Measurements from ENCODE around the gene NSG1. TPM values are rescaled to one million over a fixed set of nuclear protein-coding genes. Genes with fewer than 3 reads are reported as not detected.
"Not testable (repeated sequence)": the region's sequence is repeated elsewhere in the genome, so short reads cannot be mapped to it uniquely, and the experiment has no call there.

Gene NSG1
- total and polyA plus RNA-seq, 2 donors: 2.6 to 7.6 TPM

DNA sequence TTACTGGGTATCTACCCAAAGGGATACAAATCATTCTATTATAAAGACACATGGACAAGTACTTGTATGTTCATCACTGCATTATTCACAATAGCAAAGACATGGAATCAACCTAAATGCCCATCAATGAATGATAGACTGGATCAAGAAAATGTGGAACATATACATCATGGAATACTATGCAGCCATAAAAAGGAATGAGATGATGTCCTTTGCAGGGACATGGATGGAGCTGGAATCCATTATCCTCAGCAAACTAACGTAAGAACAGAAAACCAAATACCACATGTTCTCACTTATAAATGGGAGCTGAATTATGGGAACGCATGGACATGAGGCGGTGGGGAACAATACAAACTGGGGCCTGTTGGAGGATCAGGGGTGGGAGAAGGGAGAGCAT is 78.3 kb downstream of the NSG1 start:
- not testable (repeated sequence) for DNase-seq (ENCODE audit: low read depth in 6 of 9, low spot score in 9 of 9); H3K4me3 ChIP-seq (ENCODE audit: low read length in 2 of 2); H3K27ac ChIP-seq (ENCODE audit: low read depth in 1 of 2, low read length in 1 of 2); H3K27me3 ChIP-seq (ENCODE audit: control insufficient read depth in 2 of 2, insufficient read depth in 1 of 2, low read length in 1 of 2); H3K9me3 ChIP-seq (ENCODE audit: control insufficient read depth in 2 of 2, insufficient read depth in 1 of 2, low read length in 1 of 2)
- Histone ChIP-seq H3K36me3 (ENCODE audit: control insufficient read depth in 2 of 2, insufficient read depth in 2 of 2, low read length in 1 of 2) (peaks cover 28 to 30% of the 10 kb centered on the region in 2 donors), H3K4me1 (ENCODE audit: control insufficient read depth in 2 of 2, insufficient read depth in 2 of 2, low read length in 2 of 2) (peaks cover 8 to 17% of the 10 kb centered on the region in 2 donors)
- 99% methylated on average over 3 of the region's 3 CpGs for WGBS

Other genes starting within 250 kb of the NSG1 start
- 0.05 TPM for gene OTOP1, start 160.2 kb upstream of the NSG1 start, total RNA-seq
- 0.21 TPM for gene OTOP1, start 160.2 kb upstream of the NSG1 start, polyA plus RNA-seq
- 30.3 TPM for gene TMEM128, start 138.9 kb upstream of the NSG1 start, total RNA-seq
- 47.6 TPM for gene TMEM128, start 138.9 kb upstream of the NSG1 start, polyA plus RNA-seq
- gene LYAR, start 96.9 kb upstream of the NSG1 start, total RNA-seq: 29.5 TPM
- 15.3 TPM for gene LYAR, start 96.9 kb upstream of the NSG1 start, polyA plus RNA-seq
- gene ZBTB49, start 96.9 kb upstream of the NSG1 start, total RNA-seq: 4.5 TPM
- 5.5 TPM for gene ZBTB49, start 96.9 kb upstream of the NSG1 start, polyA plus RNA-seq
- gene STX18, start 154.9 kb downstream of the NSG1 start, total RNA-seq: 27.8 TPM
- gene STX18, start 154.9 kb downstream of the NSG1 start, polyA plus RNA-seq: 33.1 TPM